CD4-positive, CD25-positive, alpha-beta regulatory T cell (primary cell): ENCODE data around the gene RRBP1. TPM values are rescaled to one million over a fixed set of nuclear protein-coding genes. Genes with fewer than 3 reads are reported as not detected.

Experiments used
- ATAC-seq, 2 donors: fragments of 150-1000 bp; cut with Tn5 transposase; one replicate each; pipeline ENCODE4 v1.10.0; 2021; ENCODE audit warnings: low read depth in 2 of 2, moderate number of reproducible peaks in 2 of 2, moderate library complexity in 1 of 2
- DNase-seq, 3 donors: peaks; one replicate each; pipeline versions ENCODE4 v3.0.0 to v3.0.0-alpha.2; 2012 to 2022; ENCODE audit warnings: mixed read lengths in 1 of 3
- H3K27ac ChIP-seq: one replicate; pipeline ENCODE4 v1.7.0; 2013; ENCODE audit warnings: mild to moderate bottlenecking, low read length; ENCODE audit not compliant: insufficient read depth, poor library complexity, severe bottlenecking
- H3K27me3 ChIP-seq: one replicate; pipeline ENCODE4 v1.7.0; 2013; ENCODE audit warnings: low read length; ENCODE audit not compliant: control insufficient read depth, insufficient read depth
- H3K36me3 ChIP-seq: one replicate; pipeline ENCODE4 v1.7.0; 2013; ENCODE audit warnings: mild to moderate bottlenecking, low read length, moderate library complexity; ENCODE audit not compliant: control insufficient read depth, insufficient read depth
- H3K4me1 ChIP-seq: 2 replicates; pipeline ENCODE4 v1.7.0; 2013; ENCODE audit warnings: mild to moderate bottlenecking, low read length; ENCODE audit not compliant: insufficient read depth, control insufficient read depth, poor library complexity, severe bottlenecking
- H3K4me3 ChIP-seq: one replicate; pipeline ENCODE4 v1.7.0; 2013; ENCODE audit warnings: low read depth, mild to moderate bottlenecking, low read length, moderate library complexity
- H3K9me3 ChIP-seq, 2 experiments: 1 replicate in 1 of 2; 2 replicates in 1 of 2; pipeline ENCODE4 v1.7.0; 2013; ENCODE audit warnings: low read length in 2 of 2, mild to moderate bottlenecking in 1 of 2, moderate library complexity in 1 of 2; ENCODE audit not compliant: control insufficient read depth in 2 of 2
- H3K27ac Mint-ChIP-seq, 3 donors: one replicate each; pipeline ENCODE4 v1.8.0; 2020 to 2022; ENCODE audit warnings: mild to moderate bottlenecking in 3 of 3, mixed read lengths in 3 of 3, moderate library complexity in 2 of 3
- H3K27me3 Mint-ChIP-seq: one replicate; pipeline ENCODE4 v1.8.0; 2022; ENCODE audit warnings: mild to moderate bottlenecking, mixed read lengths
- H3K36me3 Mint-ChIP-seq: one replicate; pipeline ENCODE4 v1.8.0; 2020; ENCODE audit warnings: mixed read lengths
- H3K4me1 Mint-ChIP-seq, 4 donors: one replicate each; pipeline ENCODE4 v1.8.0; 2020 to 2022; ENCODE audit warnings: mixed read lengths in 4 of 4, mild to moderate bottlenecking in 1 of 4
- H3K4me3 Mint-ChIP-seq, 4 donors: one replicate each; pipeline ENCODE4 v1.8.0; 2020 to 2022; ENCODE audit warnings: mild to moderate bottlenecking in 4 of 4, mixed read lengths in 4 of 4, moderate library complexity in 3 of 4
- H3K9me3 Mint-ChIP-seq, 7 donors: one replicate each; pipeline ENCODE4 v1.8.0; 2020 to 2022; ENCODE audit warnings: mixed read lengths in 7 of 7, mild to moderate bottlenecking in 3 of 7, moderate library complexity in 2 of 7
- polyA plus RNA-seq, 4 donors: library from polyadenylated mRNA; unstranded; fragments of 300-500 nt; fragmentation: Illumina TruSeq; gene quantifications; one replicate each; pipeline ENCODE4 v1.2.3, GENCODE V29; 2021
- total RNA-seq: library from RNA; stranded (reverse); gene quantifications from one replicate; pipeline ENCODE4 v1.2.3, GENCODE V29; 2022

Gene RRBP1
- total and polyA plus RNA-seq, 5 donors from 2014 or later: 0.60 to 33.6 (median 1.8) TPM

GRCh38 chr20:17642404-17643269 is 39.4 kb downstream of the RRBP1 start:
- Histone ChIP-seq H3K9me3 (no peaks in the 10 kb centered on the region), H3K4me3 (no peak overlapping the region), H3K4me1 (no peaks in the 10 kb centered on the region), H3K27me3 (no peaks in the 10 kb centered on the region), H3K36me3 (peaks cover 5% of the 10 kb centered on the region), H3K27ac (no peak overlapping the region)
- H3K27ac Mint-ChIP-seq: no peak overlapping the region
- no peak for DNase-seq
- no peaks in the 10 kb centered on the region for H3K4me1 Mint-ChIP-seq
- no peak overlapping the region for H3K4me3 Mint-ChIP-seq
- H3K36me3 Mint-ChIP-seq: peaks cover 6% of the 10 kb centered on the region
- H3K27me3 Mint-ChIP-seq: no peaks in the 10 kb centered on the region
- no peak for ATAC-seq
- H3K9me3 Mint-ChIP-seq: no peaks in the 10 kb centered on the region

- no peak overlapping the region for H3K4me3 ChIP-seq
- no peaks in the 10 kb centered on the region for H3K4me1 ChIP-seq
- DNase-seq (no peak), ATAC-seq (no peak)
- H3K9me3 ChIP-seq: no peaks in the 10 kb centered on the region
- peaks cover 6% of the 10 kb centered on the region for H3K36me3 Mint-ChIP-seq
- no peaks in the 10 kb centered on the region for H3K27me3 Mint-ChIP-seq
- no peaks in the 10 kb centered on the region for H3K9me3 Mint-ChIP-seq
- H3K4me3 Mint-ChIP-seq: no peak overlapping the region
- H3K27ac Mint-ChIP-seq: no peak overlapping the region
- no peaks in the 10 kb centered on the region for H3K27me3 ChIP-seq
- no peaks in the 10 kb centered on the region for H3K4me1 Mint-ChIP-seq
- H3K36me3 ChIP-seq: peaks cover 5% of the 10 kb centered on the region
- no peak overlapping the region for H3K27ac ChIP-seq
These were observed 40.0 kb downstream of the RRBP1 start for GRCh38 chr20:17641993-17642392.

- Mint-ChIP-seq H3K9me3 (no peaks in the 10 kb centered on the region), H3K27me3 (no peaks in the 10 kb centered on the region), H3K27ac (no peak overlapping the region), H3K4me3 (no peak overlapping the region), H3K36me3 (peaks cover 6% of the 10 kb centered on the region), H3K4me1 (no peaks in the 10 kb centered on the region)
- Histone ChIP-seq H3K36me3 (peaks cover 5% of the 10 kb centered on the region), H3K27me3 (no peaks in the 10 kb centered on the region), H3K27ac (no peak overlapping the region), H3K9me3 (no peaks in the 10 kb centered on the region), H3K4me3 (no peak overlapping the region), H3K4me1 (no peaks in the 10 kb centered on the region)
- DNase-seq (no peak), ATAC-seq (no peak)
These were observed 40.5 kb downstream of the RRBP1 start for GRCh38 chr20:17641520-17641964.

GRCh38 chr20:17640875-17641378 is 41.1 kb downstream of the RRBP1 start:
- Histone ChIP-seq H3K27me3 (no peaks in the 10 kb centered on the region), H3K9me3 (no peaks in the 10 kb centered on the region), H3K27ac (no peak overlapping the region), H3K4me3 (no peak overlapping the region), H3K4me1 (no peaks in the 10 kb centered on the region), H3K36me3 (peaks cover 5% of the 10 kb centered on the region)
- H3K9me3 Mint-ChIP-seq: no peaks in the 10 kb centered on the region
- DNase-seq (no peak), ATAC-seq (no peak)
- no peaks in the 10 kb centered on the region for H3K4me1 Mint-ChIP-seq
- H3K27ac Mint-ChIP-seq: peak overlapping the region in 1 of 3 donors; percentile 66
- no peak overlapping the region for H3K4me3 Mint-ChIP-seq
- H3K36me3 Mint-ChIP-seq: peaks cover 6% of the 10 kb centered on the region
- H3K27me3 Mint-ChIP-seq: no peaks in the 10 kb centered on the region

- peaks cover 6% of the 10 kb centered on the region for H3K36me3 Mint-ChIP-seq
- H3K9me3 ChIP-seq: no peaks in the 10 kb centered on the region
- no peak for ATAC-seq
These were observed 41.7 kb downstream of the RRBP1 start for GRCh38 chr20:17640146-17640874.

GRCh38 chr20:17638835-17639407 is 43.1 kb downstream of the RRBP1 start:
- Mint-ChIP-seq H3K27ac (no peak overlapping the region), H3K27me3 (no peaks in the 10 kb centered on the region), H3K36me3 (peaks cover 8% of the 10 kb centered on the region), H3K4me3 (no peak overlapping the region), H3K4me1 (no peaks in the 10 kb centered on the region), H3K9me3 (no peaks in the 10 kb centered on the region)
- H3K27me3 ChIP-seq: no peaks in the 10 kb centered on the region
- no peak overlapping the region for H3K4me3 ChIP-seq
- ATAC-seq: no peak
- no peaks in the 10 kb centered on the region for H3K4me1 ChIP-seq
- peaks cover 17% of the 10 kb centered on the region for H3K36me3 ChIP-seq
- H3K9me3 ChIP-seq: no peaks in the 10 kb centered on the region
- H3K27ac ChIP-seq: no peak overlapping the region
- no peak for DNase-seq

More at GRCh38 chr20:17640146-17640874, 41.7 kb downstream of the RRBP1 start:
- Histone ChIP-seq H3K36me3 (peaks cover 5% of the 10 kb centered on the region), H3K27ac (no peak overlapping the region), H3K4me1 (no peaks in the 10 kb centered on the region), H3K27me3 (no peaks in the 10 kb centered on the region), H3K4me3 (no peak overlapping the region)
- H3K4me1 Mint-ChIP-seq: no peaks in the 10 kb centered on the region
- DNase-seq: no peak
- H3K27me3 Mint-ChIP-seq: no peaks in the 10 kb centered on the region
- no peak overlapping the region for H3K4me3 Mint-ChIP-seq
- no peaks in the 10 kb centered on the region for H3K9me3 Mint-ChIP-seq
- H3K27ac Mint-ChIP-seq: no peak overlapping the region

- no peak for ATAC-seq
- H3K27ac ChIP-seq: no peak overlapping the region
These were observed 43.9 kb downstream of the RRBP1 start for GRCh38 chr20:17637985-17638640.

More at GRCh38 chr20:17637985-17638640, 43.9 kb downstream of the RRBP1 start:
- Mint-ChIP-seq H3K27me3 (no peaks in the 10 kb centered on the region), H3K36me3 (peaks cover 14% of the 10 kb centered on the region), H3K27ac (no peak overlapping the region), H3K4me3 (no peak overlapping the region), H3K9me3 (no peaks in the 10 kb centered on the region), H3K4me1 (no peaks in the 10 kb centered on the region)
- Histone ChIP-seq H3K36me3 (peaks cover 17% of the 10 kb centered on the region), H3K9me3 (no peaks in the 10 kb centered on the region), H3K4me1 (no peaks in the 10 kb centered on the region), H3K4me3 (no peak overlapping the region), H3K27me3 (no peaks in the 10 kb centered on the region)
- no peak for DNase-seq
